ENCODE data around the gene ALX4. TPM values are rescaled to one million over a fixed set of nuclear protein-coding genes. Genes with fewer than 3 reads are reported as not detected.

The ALX4 gene
- total RNA-seq, 6 experiments from 2014 or later = not detected

- no peaks in the 10 kb centered on the region for H3K4me1 ChIP-seq
- ATAC-seq (peak in 1 of 4 donors; percentile 24), DNase-seq (no peak)
- TF ChIP-seq CTCF (IDR thresholded peaks at IDR 0.05) (no peak), POLR2A (IDR thresholded peaks at IDR 0.05) (no peak)
- no peak overlapping the region for H3K27ac ChIP-seq
- H3K9me3 ChIP-seq = peaks cover 0 to 2% (median 0%) of the 10 kb centered on the region in 4 donors
- intact Hi-C loops (cut with DNase I) = no loop called here
- 62% methylated on average over 6 of the region's 6 CpGs for WGBS (ENCODE audit: insufficient coverage, low coverage, low lambda C conversion rate, missing lambda C conversion rate)
- H3K4me3 ChIP-seq = no peak overlapping the region
- H3K36me3 ChIP-seq = peaks cover 0 to 3% (median 0%) of the 10 kb centered on the region in 4 donors
- no peaks in the 10 kb centered on the region for H3K27me3 ChIP-seq
Observed at GRCh38 chr11:44255406-44256071, 54.4 kb downstream of the ALX4 start.

GRCh38 chr11:44252999-44253602 is 56.8 kb downstream of the ALX4 start:
- 95% methylated on average over 2 of the region's 2 CpGs for WGBS (ENCODE audit: insufficient coverage, low coverage, low lambda C conversion rate, missing lambda C conversion rate)
- ATAC-seq = no peak
- Histone ChIP-seq H3K4me3 (no peak overlapping the region), H3K4me1 (no peaks in the 10 kb centered on the region), H3K36me3 (peaks cover 0 to 3% (median 0%) of the 10 kb centered on the region in 4 donors), H3K9me3 (peaks cover 0 to 2% (median 0%) of the 10 kb centered on the region in 4 donors), H3K27ac (no peak overlapping the region), H3K27me3 (no peaks in the 10 kb centered on the region)
- no peak for DNase-seq
- intact Hi-C loops (cut with DNase I) = no loop called here
- no peak for TF ChIP-seq POLR2A (IDR thresholded peaks at IDR 0.05)
- no peak for TF ChIP-seq CTCF (IDR thresholded peaks at IDR 0.05)

GRCh38 chr11:44250421-44250820 is 59.5 kb downstream of the ALX4 start:
- H3K4me3 ChIP-seq = no peak overlapping the region
- TF ChIP-seq POLR2A (IDR thresholded peaks at IDR 0.05) = no peak
- no peak for TF ChIP-seq CTCF (IDR thresholded peaks at IDR 0.05)
- peaks cover 0 to 3% (median 0%) of the 10 kb centered on the region in 4 donors for H3K36me3 ChIP-seq
- no peak overlapping the region for H3K27ac ChIP-seq
- DNase-seq = no peak
- no peaks in the 10 kb centered on the region for H3K27me3 ChIP-seq
- ATAC-seq = no peak
- H3K9me3 ChIP-seq = peaks cover 0 to 2% (median 0%) of the 10 kb centered on the region in 4 donors
- no peaks in the 10 kb centered on the region for H3K4me1 ChIP-seq
- intact Hi-C loops (cut with DNase I) = no loop called here
- 80% methylated on average over 6 of the region's 6 CpGs for WGBS (ENCODE audit: insufficient coverage, low coverage, low lambda C conversion rate, missing lambda C conversion rate)

GRCh38 chr11:44248109-44248508 is 61.8 kb downstream of the ALX4 start:
- 83% methylated on average over 1 of the region's 2 CpGs for WGBS (ENCODE audit: insufficient coverage, low coverage, low lambda C conversion rate, missing lambda C conversion rate)
- H3K27ac ChIP-seq = no peak overlapping the region
- intact Hi-C loops (cut with DNase I) = no loop called here
- DNase-seq (no peak), ATAC-seq (no peak)
- TF ChIP-seq POLR2A (IDR thresholded peaks at IDR 0.05) = no peak
- H3K27me3 ChIP-seq = no peaks in the 10 kb centered on the region
- no peaks in the 10 kb centered on the region for H3K4me1 ChIP-seq
- H3K36me3 ChIP-seq = peaks cover 0 to 4% (median 2%) of the 10 kb centered on the region in 4 donors
- no peak overlapping the region for H3K4me3 ChIP-seq
- H3K9me3 ChIP-seq = peaks cover 0 to 2% (median 0%) of the 10 kb centered on the region in 4 donors

- Histone ChIP-seq H3K9me3 (peaks cover 0 to 2% (median 0%) of the 10 kb centered on the region in 4 donors), H3K27me3 (no peaks in the 10 kb centered on the region), H3K27ac (no peak overlapping the region), H3K4me1 (no peaks in the 10 kb centered on the region), H3K36me3 (peaks cover 0 to 4% (median 1%) of the 10 kb centered on the region in 4 donors), H3K4me3 (no peak overlapping the region)
- no peak for DNase-seq
- 46% methylated on average over 3 of the region's 6 CpGs for WGBS (ENCODE audit: insufficient coverage, low coverage, low lambda C conversion rate, missing lambda C conversion rate)
- intact Hi-C loops (cut with DNase I) = no loop called here
- TF ChIP-seq CTCF (IDR thresholded peaks at IDR 0.05) = no peak
- no peak for TF ChIP-seq POLR2A (IDR thresholded peaks at IDR 0.05)
- ATAC-seq = no peak
Observed at GRCh38 chr11:44247508-44247907, 62.4 kb downstream of the ALX4 start.
